ENCODE measurements around the gene NPAS3.

Gene NPAS3

DNA sequence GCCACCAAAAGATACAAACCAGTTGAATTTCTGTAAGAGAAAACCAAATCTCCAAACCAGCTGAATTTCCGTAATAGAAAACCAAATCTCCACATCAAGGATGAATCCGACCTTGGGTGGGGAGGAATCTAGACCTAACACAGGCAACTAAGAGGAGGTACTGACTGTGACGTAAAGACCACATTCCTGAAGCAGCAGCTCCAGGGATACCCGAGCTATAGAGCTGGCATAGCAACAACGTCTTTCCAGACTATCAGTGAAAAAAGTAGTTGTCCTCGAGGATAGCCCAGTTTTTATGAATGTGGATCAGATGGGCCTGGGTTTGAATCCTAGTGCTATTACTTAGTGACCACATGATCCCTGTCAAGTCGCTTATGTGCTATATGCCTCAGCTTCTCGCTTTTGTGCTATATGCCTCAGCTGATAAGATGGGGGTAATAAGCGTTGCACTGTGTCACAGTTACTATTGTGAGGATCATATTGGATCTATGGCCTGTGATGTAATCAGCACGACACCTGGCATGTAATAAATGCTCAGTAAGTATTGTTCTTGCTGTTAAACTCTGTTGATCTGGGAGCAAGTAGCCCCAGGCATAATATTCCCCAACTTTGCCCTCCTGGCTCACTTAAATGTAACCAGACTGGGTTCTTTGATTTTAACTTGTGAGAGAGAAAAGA is 898.4 kb downstream of the NPAS3 start:
- H3K4me3 ChIP-seq (ENCODE audit: low read depth, low read length): no peak overlapping the region
- no peak for DNase-seq (ENCODE audit: low read depth)

DNA sequence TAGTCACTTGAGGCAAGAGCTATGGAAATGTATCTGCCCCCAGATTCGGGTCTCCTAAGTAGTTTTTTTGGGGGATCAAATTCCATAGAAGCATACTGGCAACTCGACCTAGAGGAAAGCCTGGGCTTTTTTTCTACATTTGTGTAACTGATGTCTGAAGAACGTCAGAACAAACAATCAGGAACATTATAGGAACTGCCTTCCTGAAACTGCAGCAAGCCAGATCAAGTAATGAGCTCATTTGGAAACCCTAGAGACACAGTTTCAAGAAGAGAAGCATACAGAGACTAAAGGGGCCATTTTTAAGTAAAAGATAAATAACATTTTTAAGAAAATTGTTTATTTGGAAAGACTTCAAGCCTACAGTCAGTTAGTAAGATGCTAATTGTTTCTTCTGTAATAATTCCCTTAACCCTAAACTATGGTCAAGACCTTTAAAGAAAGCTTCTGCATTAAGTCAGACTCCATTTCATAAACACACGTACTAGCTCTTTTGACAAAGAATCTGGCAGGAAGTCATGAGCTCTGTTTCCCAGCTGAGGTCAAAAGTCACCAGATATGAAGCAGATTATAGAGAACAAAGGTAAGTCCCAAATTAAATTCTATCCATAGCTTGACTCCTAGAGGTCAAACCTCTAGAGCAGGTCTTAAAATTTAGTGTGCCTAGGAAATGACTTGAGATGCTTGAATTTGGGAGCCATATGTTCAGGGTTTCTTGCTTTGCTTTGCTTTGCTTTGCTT is 899.4 kb downstream of the NPAS3 start:
- DNase-seq (ENCODE audit: low read depth): no peak

DNA sequence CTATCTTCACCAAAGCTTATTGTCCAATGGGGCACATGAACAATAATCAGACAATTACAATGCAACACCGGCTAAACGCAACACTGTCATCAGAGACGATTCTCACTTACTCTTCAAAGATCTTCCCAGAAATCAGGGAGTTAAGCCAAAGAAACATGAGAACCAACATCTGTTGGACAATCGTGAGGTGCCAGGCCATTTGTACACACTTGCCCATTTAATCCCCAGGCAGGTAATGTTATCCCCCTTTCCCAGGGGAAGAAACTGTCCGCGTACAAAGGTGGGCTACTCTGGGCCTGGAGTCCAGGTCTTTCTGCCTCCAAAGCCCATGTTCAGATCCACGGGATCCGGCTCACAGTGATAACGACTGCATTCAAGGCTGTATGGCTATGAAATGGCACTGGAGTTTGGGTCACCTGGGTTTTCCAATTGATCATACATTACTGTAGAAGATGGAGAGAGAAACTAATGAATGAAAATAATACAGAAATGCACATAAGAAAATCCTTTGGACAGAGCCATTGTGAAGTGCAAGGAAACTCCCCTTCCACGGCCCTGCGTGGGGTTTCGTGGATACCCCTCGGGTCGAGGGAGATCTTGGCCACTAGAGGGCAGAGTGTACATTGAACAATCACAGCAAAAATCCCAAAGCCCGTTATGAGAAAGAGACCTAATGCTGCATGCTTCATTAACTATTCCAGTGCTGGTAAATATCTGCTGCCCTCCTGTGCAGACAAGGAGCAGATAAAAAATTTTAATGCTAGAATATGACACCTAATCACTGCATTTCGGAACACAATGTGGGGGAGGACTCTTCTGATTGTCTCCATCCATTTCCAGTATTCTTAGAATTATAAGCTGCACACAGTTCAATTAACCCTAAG is 900.8 kb downstream of the NPAS3 start:
- no peak overlapping the region for H3K4me3 ChIP-seq (ENCODE audit: low read depth, low read length)
- peak; percentile 4 for DNase-seq (ENCODE audit: low read depth)

More for the DNA sequence above, 899.4 kb downstream of the NPAS3 start:
- H3K4me3 ChIP-seq (ENCODE audit: low read depth, low read length): no peak overlapping the region

DNA sequence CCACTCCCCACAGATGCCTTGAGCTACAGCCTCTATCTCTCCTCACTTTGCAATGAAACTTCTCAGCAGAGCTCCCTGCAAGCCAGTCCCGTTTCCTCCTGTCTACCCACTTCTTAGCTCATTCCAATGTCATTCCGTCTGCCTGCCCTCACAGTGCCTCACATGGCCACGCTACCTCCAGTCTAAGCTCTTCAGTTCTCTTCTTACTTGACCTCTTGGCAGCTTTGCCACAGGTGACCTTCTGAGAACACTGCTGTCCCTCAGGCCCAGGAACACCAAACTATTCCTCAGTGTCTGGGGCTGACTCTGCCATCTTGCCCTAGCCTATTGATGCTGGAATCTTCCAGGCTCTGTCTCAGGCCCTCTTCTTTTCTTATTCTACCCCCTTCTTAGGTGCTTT is 902.1 kb downstream of the NPAS3 start:
- DNase-seq (ENCODE audit: low read depth): no peak
- H3K4me3 ChIP-seq (ENCODE audit: low read depth, low read length): no peak overlapping the region

DNA sequence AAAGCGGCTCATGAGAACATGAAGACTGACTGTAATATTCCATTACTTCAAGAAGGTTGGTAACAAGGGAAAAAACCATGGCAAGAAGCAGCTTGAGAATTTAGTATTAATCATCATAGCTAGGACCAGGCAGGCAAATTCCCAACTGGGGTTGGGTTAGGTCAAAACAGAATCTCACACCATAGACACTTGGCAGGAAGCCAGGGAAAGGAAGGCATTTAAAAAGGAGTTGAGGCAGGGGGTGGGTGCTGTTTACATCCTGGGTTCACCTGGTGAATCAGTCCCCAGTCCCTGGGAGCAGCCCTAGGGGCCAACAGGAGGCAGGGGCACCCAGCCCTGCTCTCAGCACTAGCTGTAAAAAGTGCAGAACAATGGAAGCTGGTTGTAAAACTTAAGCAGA is 903.6 kb downstream of the NPAS3 start:
- H3K4me3 ChIP-seq (ENCODE audit: low read depth, low read length): no peak overlapping the region
- DNase-seq (ENCODE audit: low read depth): no peak

DNA sequence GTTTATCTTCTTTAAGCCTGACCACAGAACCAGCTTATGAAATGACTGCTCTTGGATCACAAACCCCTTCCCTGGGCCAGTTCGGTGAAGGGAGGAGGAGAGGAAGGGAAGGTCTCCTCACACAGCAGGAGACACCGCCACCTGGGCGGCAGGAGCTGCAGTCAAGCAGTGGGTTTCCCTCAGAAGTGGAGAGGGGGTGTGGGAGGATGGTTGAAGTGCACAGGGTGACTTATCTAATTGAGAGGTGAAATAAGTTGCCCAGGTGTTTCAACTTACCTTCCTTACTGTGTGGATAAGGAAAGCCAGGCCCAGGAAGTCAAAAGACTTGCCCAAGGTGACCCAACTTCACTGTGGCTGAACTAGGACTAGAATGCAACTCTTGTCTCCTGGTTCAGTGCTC is 905.4 kb downstream of the NPAS3 start:
- no peak for DNase-seq (ENCODE audit: low read depth)
- no peak overlapping the region for H3K4me3 ChIP-seq (ENCODE audit: low read depth, low read length)

DNA sequence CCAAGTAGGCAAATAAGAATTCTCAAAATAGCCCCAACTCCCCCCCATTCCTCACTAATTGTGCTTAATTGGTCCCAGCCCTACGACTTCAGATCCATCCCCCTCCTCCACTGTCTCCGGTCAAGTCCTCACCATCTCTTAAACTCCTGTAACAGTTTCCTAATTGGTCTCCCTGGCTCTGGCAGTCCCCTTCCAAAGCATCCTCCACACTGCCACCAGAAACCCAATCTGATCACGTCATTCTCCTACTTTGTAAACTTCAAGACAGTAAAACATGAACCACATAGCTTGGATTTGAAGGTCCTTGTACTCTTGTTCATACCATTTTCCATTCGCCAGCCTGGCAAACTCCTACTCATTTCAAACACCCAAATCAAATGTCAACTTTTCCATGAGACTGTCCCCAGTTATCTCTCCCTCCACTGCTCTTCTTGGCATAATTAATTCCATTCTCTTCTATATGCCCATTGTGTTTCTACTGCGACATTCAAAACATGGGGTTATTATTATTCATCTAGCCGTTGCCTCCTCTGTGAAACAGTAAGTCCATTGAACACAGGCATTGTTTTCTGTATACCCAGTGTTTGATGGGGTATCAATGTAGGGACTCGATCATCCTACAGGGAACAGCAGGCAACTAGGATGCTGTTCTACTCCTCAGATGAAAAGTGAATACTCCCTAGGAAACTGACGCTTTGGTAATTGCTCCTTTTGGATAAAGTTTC is 907.6 kb downstream of the NPAS3 start:
- no peak for DNase-seq (ENCODE audit: low read depth)

DNA sequence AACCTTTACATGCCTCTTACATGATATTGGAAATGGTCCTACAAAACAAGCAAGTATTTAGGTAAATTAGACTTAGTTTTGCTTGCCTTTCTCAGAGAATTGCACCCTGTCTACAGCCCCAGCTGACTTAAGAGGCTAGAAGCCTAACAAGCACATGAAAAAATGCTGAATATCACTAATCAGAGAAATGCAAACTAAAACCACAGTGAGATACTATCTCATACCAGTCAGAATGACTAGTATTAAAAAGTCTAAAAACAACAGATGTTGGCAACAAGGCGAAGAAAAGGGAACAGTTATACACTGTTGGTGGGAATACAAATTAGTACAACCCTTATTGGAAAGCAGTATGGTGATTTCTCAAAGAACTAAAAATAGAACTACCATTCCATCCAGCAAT is 908.4 kb downstream of the NPAS3 start:
- no peak overlapping the region for H3K4me3 ChIP-seq (ENCODE audit: low read depth, low read length)
- no peak for DNase-seq (ENCODE audit: low read depth)

More for the DNA sequence above, 907.6 kb downstream of the NPAS3 start:
- H3K4me3 ChIP-seq (ENCODE audit: low read depth, low read length): no peak overlapping the region

DNA sequence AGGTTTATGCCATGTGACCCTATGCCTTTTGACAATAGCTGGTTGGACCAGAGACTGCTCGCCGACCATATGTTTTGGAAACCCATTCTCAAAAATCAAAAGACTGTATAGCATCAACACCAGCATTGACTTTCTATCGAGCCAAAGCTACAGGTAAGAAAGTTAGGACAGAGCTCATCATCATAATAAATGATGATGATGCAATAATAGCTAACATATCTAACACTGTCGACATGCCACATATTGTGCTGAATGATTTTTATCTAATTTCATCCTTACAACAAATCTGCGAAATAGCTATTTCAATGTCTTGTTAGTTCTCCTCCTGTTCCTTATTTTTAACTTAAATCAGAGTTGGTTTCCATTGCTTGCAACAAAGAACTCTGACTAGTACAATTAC is 909.3 kb downstream of the NPAS3 start:
- H3K4me3 ChIP-seq (ENCODE audit: low read depth, low read length): no peak overlapping the region
- no peak for DNase-seq (ENCODE audit: low read depth)

DNA sequence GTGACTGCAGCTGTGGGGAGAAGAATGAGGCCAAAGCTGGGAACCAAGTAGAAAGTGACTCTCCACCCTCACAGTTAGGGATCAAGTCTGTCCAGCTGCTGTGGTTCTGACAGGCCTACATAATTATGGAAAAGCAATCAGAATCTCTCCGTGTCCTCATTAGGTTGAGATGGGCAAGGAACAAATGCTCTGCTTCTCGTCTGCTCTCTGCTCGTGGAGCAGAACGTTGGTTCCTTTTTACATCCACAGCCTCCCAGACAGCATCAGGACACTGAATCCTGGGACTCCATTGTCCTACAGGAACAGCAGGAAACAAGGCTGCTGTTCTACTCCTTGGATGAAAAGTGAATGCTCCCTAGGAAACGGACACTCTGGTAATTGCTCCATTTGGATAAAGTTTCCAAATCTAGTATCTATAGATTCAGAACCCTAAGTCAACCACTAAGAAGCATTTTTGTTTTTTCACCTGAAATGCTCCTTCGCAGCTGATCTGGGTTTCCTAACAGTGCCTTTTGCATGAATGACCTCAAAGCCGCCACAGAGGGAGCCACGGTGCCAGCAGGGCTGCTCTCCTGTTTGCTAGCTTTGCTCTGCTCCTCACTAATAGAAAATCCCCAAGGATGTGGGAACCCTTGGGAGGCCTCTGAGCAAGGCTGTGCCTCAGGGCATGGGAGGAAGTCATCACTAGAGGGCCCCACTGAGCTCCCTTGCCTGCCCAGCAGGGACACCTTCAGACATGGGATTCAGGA is 910.2 kb downstream of the NPAS3 start:
- no peak overlapping the region for H3K4me3 ChIP-seq (ENCODE audit: low read depth, low read length)
- DNase-seq (ENCODE audit: low read depth): no peak

DNA sequence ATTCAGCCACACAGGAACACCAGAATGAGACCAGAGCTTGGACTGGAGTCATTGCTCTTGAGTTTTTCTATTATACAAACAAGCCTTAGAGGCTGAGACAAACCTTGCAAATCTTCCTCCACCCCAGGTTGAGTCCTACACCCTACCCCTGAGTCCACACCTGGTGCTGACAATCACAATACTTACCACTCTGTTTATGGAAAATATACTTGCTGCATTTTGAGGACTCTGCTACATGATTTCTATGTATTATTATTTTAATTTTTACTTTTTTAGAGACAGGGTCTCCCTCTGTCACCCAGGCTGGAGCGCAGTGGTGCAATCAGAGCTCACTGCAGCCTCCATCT is 910.7 kb downstream of the NPAS3 start:
- no peak overlapping the region for H3K4me3 ChIP-seq (ENCODE audit: low read depth, low read length)
- DNase-seq (ENCODE audit: low read depth): no peak

DNA sequence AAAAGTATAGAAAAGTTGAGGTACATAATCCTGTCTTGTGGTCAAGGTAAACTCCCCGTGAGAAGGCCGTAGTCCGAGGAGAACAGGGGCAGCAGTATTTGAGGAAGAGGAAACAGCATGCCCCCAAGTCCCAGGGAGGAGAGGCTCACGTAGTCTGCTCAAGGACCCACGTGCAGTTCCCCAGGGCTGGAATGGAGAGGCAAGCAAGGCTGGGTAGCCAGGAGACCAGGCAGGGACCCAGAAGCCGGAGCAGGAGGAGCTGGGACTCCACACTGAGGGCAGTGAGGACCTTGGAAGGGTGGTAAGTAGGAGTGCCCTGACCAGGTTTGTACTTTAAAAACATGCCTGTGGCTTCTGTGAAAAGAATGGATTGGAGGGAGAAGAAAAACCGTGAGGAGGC is 912.1 kb downstream of the NPAS3 start:
- no peak for DNase-seq (ENCODE audit: low read depth)

DNA sequence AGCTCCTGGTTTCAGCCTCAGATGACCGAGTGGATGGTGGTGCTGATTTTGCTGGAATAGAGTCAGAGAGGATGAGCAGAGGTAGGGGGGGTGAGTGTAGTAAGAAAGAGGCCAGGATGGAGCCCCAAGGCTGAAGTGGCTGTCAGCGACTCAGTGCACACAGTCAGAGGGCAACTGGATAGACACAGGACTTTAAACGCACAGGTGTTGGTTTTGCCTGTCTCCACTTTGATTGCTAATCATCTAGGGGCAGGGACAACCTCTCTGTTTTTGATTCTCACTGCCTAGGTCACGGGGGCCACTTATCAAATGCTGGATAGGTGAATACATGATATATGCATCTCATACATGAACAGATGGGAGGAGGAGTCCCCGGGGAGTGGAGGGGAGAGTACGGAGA is 912.7 kb downstream of the NPAS3 start:
- no peak overlapping the region for H3K4me3 ChIP-seq (ENCODE audit: low read depth, low read length)
- no peak for DNase-seq (ENCODE audit: low read depth)

More for the DNA sequence above, 912.1 kb downstream of the NPAS3 start:
- H3K4me3 ChIP-seq (ENCODE audit: low read depth, low read length): no peak overlapping the region

DNA sequence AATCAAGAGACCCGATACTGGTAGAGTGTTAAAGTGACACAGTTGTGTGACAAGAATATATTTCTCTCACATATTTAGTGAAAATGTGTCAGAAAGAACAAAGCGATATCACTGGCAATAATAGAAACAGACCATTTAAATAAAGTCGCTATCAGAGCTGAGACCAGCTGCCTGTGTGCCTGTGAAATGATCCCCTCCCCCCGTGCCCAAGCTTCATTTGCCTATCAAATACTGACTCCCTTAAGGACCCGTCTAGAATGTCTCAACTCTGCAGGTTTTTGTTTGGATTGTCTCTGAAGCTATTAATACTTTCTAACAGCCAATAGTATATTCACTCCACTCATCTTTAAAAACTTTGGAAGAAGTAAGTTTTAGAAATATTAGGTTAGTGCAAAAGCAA is 913.3 kb downstream of the NPAS3 start:
- no peak for DNase-seq (ENCODE audit: low read depth)
- no peak overlapping the region for H3K4me3 ChIP-seq (ENCODE audit: low read depth, low read length)

Data from skeletal muscle cell (primary cell).